ENCODE results near the gene CLDN6.

GRCh38 chr16:3026003-3026378 is 8.0 kb upstream of the CLDN6 start:
- no peak for TF ChIP-seq CTCF (conservative IDR thresholded peaks at IDR 0.05 in 1 of 2, IDR thresholded peaks at IDR 0.05 in 1 of 2; ENCODE audit: extremely low read depth in 1 of 2, insufficient read depth in 1 of 2, low read depth in 1 of 2, low read length in 2 of 2)
- TF ChIP-seq EZH2 (IDR thresholded peaks at IDR 0.05; ENCODE audit: borderline replicate concordance, low read length), result no peak

All from mammary epithelial cell (primary cell).